Lower lobe of right lung (tissue), 2 donors: Measurements from ENCODE around the gene CTSK. TPM values are rescaled to one million over a fixed set of nuclear protein-coding genes. Genes with fewer than 3 reads are reported as not detected.

Experiments used
- ATAC-seq, 2 donors: fragments of 200-7000 bp; cut with Tn5 transposase; one replicate each; pipeline ENCODE4 v1.9.1; 2020 to 2022; ENCODE audit warnings: mild to moderate bottlenecking in 2 of 2, moderate library complexity in 2 of 2
- DNase-seq: peaks from one replicate; pipeline ENCODE4 v3.0.0-alpha.2; 2020
- H3K27ac ChIP-seq: fragments of 200-600 bp; one replicate; pipeline ENCODE4 v1.8.0; 2022
- H3K27me3 ChIP-seq: fragments of 200-600 bp; one replicate; pipeline ENCODE4 v1.8.0; 2022; ENCODE audit warnings: low read depth
- H3K36me3 ChIP-seq: fragments of 200-600 bp; one replicate; pipeline ENCODE4 v1.8.0; 2022; ENCODE audit warnings: mild to moderate bottlenecking
- H3K4me1 ChIP-seq: fragments of 200-600 bp; one replicate; pipeline ENCODE4 v1.8.0; 2022
- H3K4me3 ChIP-seq: fragments of 200-600 bp; one replicate; pipeline ENCODE4 v1.8.0; 2022; ENCODE audit warnings: mild to moderate bottlenecking
- H3K9me3 ChIP-seq: fragments of 200-600 bp; one replicate; pipeline ENCODE4 v1.8.0; 2022
- intact Hi-C: fragments of 100-400 bp; cut with DNase I; formaldehyde crosslinking; loops from one replicate; pipeline ENCODE4 v1.11.0; 2022
- total RNA-seq: library from RNA; stranded (reverse); fragmentation: NEBNext Ultra II Directional; extraction: Animal tissue kit (Norgen Biotek cat#: 25700); gene quantifications from one replicate; pipeline ENCODE4 v1.2.1, GENCODE V29; 2021
- TF ChIP-seq, protein P1 (sequence below): fragments of 200-600 bp; IDR thresholded peaks from one replicate; pipeline ENCODE4 v1.8.0; 2022; ENCODE audit warnings: antibody characterized with exemption, mild to moderate bottlenecking
- donor health status: DM: no; HTN: yes; CAD: no; lungs with severe emphysema.

CTSK gene
- total RNA-seq, 1 donor from 2014 or later: 29.4 TPM

- DNase-seq (no peak), ATAC-seq (peak; percentile 83 to 86)
- no peaks in the 10 kb centered on the region for H3K9me3 ChIP-seq
- no peak overlapping the region for H3K27ac ChIP-seq
- H3K27me3 ChIP-seq: no peaks in the 10 kb centered on the region
- intact Hi-C loops: no loop called here
- H3K4me3 ChIP-seq: no peak overlapping the region
- TF ChIP-seq, protein P1, sequence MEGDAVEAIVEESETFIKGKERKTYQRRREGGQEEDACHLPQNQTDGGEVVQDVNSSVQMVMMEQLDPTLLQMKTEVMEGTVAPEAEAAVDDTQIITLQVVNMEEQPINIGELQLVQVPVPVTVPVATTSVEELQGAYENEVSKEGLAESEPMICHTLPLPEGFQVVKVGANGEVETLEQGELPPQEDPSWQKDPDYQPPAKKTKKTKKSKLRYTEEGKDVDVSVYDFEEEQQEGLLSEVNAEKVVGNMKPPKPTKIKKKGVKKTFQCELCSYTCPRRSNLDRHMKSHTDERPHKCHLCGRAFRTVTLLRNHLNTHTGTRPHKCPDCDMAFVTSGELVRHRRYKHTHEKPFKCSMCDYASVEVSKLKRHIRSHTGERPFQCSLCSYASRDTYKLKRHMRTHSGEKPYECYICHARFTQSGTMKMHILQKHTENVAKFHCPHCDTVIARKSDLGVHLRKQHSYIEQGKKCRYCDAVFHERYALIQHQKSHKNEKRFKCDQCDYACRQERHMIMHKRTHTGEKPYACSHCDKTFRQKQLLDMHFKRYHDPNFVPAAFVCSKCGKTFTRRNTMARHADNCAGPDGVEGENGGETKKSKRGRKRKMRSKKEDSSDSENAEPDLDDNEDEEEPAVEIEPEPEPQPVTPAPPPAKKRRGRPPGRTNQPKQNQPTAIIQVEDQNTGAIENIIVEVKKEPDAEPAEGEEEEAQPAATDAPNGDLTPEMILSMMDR: no peak
- H3K4me1 ChIP-seq: no peaks in the 10 kb centered on the region
- H3K36me3 ChIP-seq: peaks cover 77% of the 10 kb centered on the region
Observed at GRCh38 chr1:150751443-150751842, 56.6 kb downstream of the CTSK start.

DNA sequence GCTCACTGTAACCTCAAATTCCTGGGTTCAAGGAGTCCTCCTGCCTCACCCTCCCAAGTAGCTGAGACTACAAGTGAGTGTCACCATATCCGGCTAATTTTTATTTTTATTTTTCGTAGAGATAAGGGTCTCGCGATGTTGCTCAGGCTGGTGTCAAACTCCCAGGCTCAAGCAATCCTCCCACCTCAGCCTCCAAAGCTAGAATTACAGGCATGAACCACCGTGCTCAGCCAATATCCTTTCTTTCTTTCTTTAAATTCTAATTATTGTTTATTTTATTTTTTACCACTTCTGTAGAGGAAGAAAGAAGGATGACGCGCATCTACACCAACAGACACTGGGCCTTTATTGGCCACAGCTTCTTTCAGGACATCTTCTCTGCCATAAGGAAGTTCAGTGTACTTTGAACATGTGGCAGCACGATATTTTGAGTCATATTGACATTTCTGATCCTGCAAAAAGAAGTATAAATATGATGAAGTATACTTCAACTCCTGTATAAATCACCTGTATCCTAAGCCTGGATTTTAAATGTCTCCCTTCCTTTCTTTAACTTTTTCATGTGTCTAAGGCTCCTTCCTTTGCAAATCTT lies 58.2 kb downstream of the CTSK start:
- H3K9me3 ChIP-seq: no peaks in the 10 kb centered on the region
- no peak overlapping the region for H3K27ac ChIP-seq
- ATAC-seq (no peak), DNase-seq (no peak)
- intact Hi-C loops: no loop called here
- TF ChIP-seq, protein P1: no peak
- H3K36me3 ChIP-seq: peaks cover 79% of the 10 kb centered on the region
- H3K4me3 ChIP-seq: no peak overlapping the region
- no peaks in the 10 kb centered on the region for H3K4me1 ChIP-seq
- no peaks in the 10 kb centered on the region for H3K27me3 ChIP-seq

GRCh38 chr1:150748878-150749719 lies 59.0 kb downstream of the CTSK start:
- TF ChIP-seq, protein P1: no peak
- DNase-seq: no peak
- H3K27ac ChIP-seq: no peak overlapping the region
- no peak for ATAC-seq
- intact Hi-C loops: no loop called here
- H3K36me3 ChIP-seq: peaks cover 75% of the 10 kb centered on the region
- H3K27me3 ChIP-seq: no peaks in the 10 kb centered on the region
- no peaks in the 10 kb centered on the region for H3K4me1 ChIP-seq
- H3K9me3 ChIP-seq: no peaks in the 10 kb centered on the region
- no peak overlapping the region for H3K4me3 ChIP-seq

Other genes starting within 250 kb of the CTSK start
- gene MCL1, start 228.7 kb downstream of the CTSK start, total RNA-seq: 387 TPM
- gene ENSA, start 178.6 kb downstream of the CTSK start, total RNA-seq: 172 TPM
- gene GOLPH3L, start 111.1 kb downstream of the CTSK start, total RNA-seq: 32.5 TPM
- gene HORMAD1, start 87.4 kb downstream of the CTSK start, total RNA-seq: 2.7 TPM
- 824 TPM for gene CTSS, start 42.5 kb downstream of the CTSK start, total RNA-seq
- 52.7 TPM for gene ARNT, start 68.3 kb upstream of the CTSK start, total RNA-seq
- gene CTXND2, start 78.9 kb upstream of the CTSK start, total RNA-seq: not detected
- 47.5 TPM for gene SETDB1, start 118.1 kb upstream of the CTSK start, total RNA-seq
- gene CERS2, start 166.6 kb upstream of the CTSK start, total RNA-seq: 297 TPM
- gene ANXA9, start 174.0 kb upstream of the CTSK start, total RNA-seq: 0.68 TPM
- gene MINDY1, start 198.6 kb upstream of the CTSK start, total RNA-seq: 27.8 TPM
- gene PRUNE1, start 200.2 kb upstream of the CTSK start, total RNA-seq: 21.4 TPM
- 8.2 TPM for gene BNIPL, start 228.3 kb upstream of the CTSK start, total RNA-seq
- 4.8 TPM for gene C1orf56, start 239.5 kb upstream of the CTSK start, total RNA-seq